ENCODE data around the gene GOT2.
A peak's percentile ranks its signal among the peaks of the same experiment; 100 is the strongest.
"Not testable (repeated sequence)": the region's sequence is repeated elsewhere in the genome, so short reads cannot be mapped to it uniquely, and the experiment has no call there.

Gene GOT2

DNA sequence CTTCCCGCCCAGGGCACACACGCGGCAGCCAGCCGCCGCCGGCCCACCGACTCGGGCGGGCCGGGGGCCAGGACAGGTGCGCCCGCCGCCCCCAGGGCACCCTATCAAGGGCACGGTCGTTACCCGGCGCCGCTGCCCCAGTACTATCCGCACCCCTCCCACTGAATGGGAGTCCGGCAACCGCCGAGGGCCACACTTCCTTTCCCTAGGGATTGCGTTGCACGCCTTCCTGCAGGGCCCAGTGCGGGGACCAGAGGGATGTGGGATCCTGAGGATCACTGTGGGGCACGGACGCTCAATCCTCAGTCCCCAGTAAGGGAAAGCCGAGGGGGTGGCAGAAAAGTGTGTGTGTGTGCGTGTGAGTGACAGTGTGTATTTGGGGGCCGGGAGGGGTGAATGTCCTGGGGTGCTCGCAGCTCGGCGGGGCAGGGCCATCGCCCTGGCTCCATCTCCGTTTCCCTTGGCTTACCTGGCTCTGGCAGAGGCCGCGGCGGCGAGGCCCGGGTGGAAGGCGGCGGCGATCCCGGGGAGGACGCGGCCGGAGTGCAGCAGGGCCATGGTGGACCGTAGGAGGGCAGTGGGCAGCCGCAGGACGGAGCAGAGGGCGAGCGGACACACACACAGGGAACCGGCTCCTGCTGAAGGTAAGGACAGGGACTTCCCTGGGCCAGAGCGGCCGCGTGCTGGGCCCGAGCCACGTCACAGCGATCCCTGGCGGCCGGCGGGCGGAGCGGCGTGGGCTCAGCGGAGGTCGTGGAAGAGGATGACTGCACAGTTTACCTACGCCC, at the start of gene GOT2:
TSS of gene GOT2 (minus strand) at position 646 of the 788 bp plus-strand sequence. CDS start at position 558, 88 bp downstream.
- H3K4me1 ChIP-seq (ENCODE audit: insufficient read depth, low read length): peaks cover 12% of the 10 kb centered on the region
- peaks cover 4% of the 10 kb centered on the region for H3K36me3 ChIP-seq (ENCODE audit: insufficient read depth, low read length)
- H3K9me3 ChIP-seq (ENCODE audit: low read length): no peaks in the 10 kb centered on the region
- H2AFZ ChIP-seq (ENCODE audit: low read depth, low read length): peak within 1 kb of the TSS; percentile 52
- H3K4me3 ChIP-seq (ENCODE audit: low read length): peak within 1 kb of the TSS; percentile 68
- H3K27me3 ChIP-seq (ENCODE audit: insufficient read depth, low read length): no peaks in the 10 kb centered on the region

DNA sequence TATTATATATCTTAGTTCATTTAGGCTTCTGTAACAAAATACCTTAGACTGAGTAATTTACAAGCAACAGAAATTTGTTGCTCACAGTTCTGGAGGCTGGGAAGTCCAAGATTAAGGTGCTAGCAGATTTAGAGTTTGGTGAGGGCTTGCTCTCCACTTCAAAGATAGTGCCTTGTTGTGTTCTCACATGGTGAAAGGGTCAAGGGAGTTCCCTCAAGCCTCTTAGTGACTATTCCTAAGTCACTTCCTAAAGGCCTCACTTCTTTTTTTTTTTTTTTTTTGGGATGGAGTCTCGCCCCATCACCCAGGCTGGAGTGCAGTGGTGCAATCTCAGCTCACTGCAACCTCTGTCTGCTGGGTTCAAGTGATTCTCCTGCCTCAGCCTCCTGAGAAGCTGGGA, 45.2 kb upstream of the GOT2 start:
- not testable (repeated sequence) for H2AFZ ChIP-seq (ENCODE audit: low read depth, low read length); H3K27me3 ChIP-seq (ENCODE audit: insufficient read depth, low read length); H3K4me3 ChIP-seq (ENCODE audit: low read length); H3K36me3 ChIP-seq (ENCODE audit: insufficient read depth, low read length); H3K9me3 ChIP-seq (ENCODE audit: low read length); H3K4me1 ChIP-seq (ENCODE audit: insufficient read depth, low read length)

DNA sequence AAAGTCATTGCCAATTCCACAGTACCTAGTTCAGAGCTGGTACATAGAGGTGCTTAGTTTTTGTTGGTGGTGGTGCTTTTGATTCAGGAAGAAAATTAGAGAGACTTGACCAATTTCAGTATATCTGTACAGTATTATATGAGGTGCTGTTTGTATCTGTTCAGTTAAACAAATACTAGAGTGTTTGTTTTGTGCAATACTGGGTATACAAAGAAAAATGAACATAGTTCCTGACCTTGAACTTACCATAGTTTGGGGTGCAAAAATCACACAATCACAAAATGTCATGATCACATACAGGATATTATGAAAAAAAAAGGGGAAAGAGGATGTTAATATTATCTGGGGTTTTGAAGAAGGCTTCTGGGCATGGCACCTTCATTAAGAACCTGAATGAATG, 39.8 kb upstream of the GOT2 start:
- no peak overlapping the region for H3K4me3 ChIP-seq (ENCODE audit: low read length)
- H3K36me3 ChIP-seq (ENCODE audit: insufficient read depth, low read length): no peaks in the 10 kb centered on the region
- H3K4me1 ChIP-seq (ENCODE audit: insufficient read depth, low read length): no peaks in the 10 kb centered on the region
- no peak overlapping the region for H2AFZ ChIP-seq (ENCODE audit: low read depth, low read length)
- H3K27me3 ChIP-seq (ENCODE audit: insufficient read depth, low read length): peaks cover 2% of the 10 kb centered on the region
- H3K9me3 ChIP-seq (ENCODE audit: low read length): no peaks in the 10 kb centered on the region

DNA sequence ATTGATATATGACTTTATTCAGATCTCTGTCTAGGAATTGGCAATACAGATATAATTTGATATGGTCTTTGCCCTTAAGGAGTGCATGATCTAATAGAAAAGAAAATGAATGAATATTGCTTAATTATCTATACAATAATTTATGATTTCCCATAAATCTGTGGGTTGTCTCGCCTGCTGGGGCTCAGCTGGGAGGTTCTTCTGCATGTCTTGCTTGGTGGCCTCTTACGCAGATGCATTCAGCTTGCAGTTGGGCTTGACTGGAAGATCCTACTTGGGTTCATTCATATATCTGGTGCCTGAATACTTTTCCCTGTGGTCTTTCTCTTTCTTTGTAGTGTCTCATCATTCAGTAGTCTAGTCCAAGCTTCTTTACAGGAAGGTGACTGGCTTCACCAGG, 34.0 kb upstream of the GOT2 start:
- Histone ChIP-seq H3K4me3 (ENCODE audit: low read length) (no peak overlapping the region), H3K9me3 (ENCODE audit: low read length) (no peaks in the 10 kb centered on the region), H2AFZ (ENCODE audit: low read depth, low read length) (no peak overlapping the region), H3K4me1 (ENCODE audit: insufficient read depth, low read length) (no peaks in the 10 kb centered on the region), H3K27me3 (ENCODE audit: insufficient read depth, low read length) (no peaks in the 10 kb centered on the region), H3K36me3 (ENCODE audit: insufficient read depth, low read length) (no peaks in the 10 kb centered on the region)

DNA sequence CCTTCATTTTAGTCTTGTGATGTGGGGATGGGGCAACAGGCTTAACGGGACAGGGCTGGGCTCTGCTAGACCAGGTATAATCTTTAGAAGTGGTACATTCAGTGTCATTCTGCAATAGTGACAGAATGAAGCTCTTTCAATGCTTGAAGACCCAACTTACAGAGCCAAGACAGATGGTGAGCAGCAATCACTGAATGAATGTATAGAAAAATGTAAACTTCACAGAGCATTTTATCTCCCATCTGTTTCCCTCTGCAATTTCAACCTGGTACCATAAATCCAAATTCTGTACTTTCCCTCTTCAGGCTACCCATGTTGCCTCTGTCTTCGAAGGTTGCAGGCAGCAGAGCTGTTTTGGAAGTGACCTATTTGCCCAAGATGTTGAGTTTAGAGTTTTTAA, 33.5 kb upstream of the GOT2 start:
- Histone ChIP-seq H3K9me3 (ENCODE audit: low read length) (no peaks in the 10 kb centered on the region), H2AFZ (ENCODE audit: low read depth, low read length) (no peak overlapping the region), H3K36me3 (ENCODE audit: insufficient read depth, low read length) (no peaks in the 10 kb centered on the region), H3K4me3 (ENCODE audit: low read length) (no peak overlapping the region), H3K4me1 (ENCODE audit: insufficient read depth, low read length) (no peaks in the 10 kb centered on the region), H3K27me3 (ENCODE audit: insufficient read depth, low read length) (no peaks in the 10 kb centered on the region)

DNA sequence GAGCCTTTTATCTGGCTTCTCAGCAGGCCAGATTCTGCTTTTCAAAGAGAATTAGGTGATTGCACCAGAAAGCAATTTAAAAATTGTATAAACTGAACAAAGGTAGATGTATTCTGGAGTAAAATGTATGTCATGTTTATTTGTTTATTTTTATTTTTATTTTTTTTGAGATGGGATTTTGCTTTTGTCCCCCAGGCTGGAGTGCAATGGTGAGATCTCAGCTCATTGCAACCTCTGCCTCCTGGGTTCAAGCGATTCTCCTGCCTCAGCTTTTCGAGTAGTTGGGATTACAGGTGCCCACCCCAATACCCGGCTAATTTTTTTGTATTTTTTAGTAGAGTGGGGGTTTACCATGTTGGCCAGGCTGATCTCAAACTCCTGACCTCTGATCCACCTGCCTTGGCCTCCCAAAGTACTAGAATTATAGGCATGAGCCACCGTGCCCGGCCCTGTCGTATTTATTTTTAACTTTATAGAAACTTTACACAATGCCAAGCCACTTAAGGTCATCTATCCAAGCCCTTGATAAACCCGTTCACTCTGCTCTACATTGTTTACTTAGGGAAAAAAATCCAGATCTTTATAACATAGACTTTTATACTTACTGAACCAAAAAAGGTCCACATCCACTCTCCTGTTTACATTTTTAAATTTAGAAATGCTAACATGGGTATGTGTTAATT, 22.7 kb upstream of the GOT2 start:
- H3K4me3 ChIP-seq (ENCODE audit: low read length): no peak overlapping the region

DNA sequence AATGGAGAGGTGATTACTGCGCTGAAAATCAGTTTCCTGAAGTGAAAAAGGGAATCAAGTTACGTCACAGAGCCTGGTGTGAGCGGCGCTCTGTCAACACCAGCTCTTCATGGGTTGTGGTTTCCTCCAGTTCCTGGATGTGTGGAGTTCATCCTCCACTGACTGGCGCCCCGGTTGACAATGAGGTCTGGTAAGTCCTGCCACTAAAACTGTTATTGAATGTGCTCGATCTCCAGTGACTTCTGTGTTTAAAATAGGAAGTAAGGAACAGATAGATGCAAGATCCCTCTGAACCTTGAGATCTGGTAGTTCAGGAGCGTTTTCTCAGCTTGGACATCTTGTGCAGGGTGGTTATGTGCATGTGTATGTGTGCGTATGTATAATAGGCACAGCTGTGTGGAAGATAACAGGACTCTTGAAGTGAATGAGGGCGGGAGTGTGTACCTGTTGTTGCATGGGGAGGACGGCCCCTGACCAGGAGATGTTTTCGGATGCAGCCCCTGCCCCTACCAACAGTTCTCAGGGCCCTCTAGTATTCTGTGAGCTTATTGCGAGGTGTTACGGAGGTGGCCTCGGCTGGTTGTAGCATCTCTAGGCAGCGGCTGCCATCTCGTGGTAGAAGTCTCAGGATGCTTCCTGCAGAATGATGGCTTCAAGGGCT, 22.0 kb upstream of the GOT2 start:
- Histone ChIP-seq H3K27me3 (ENCODE audit: insufficient read depth, low read length) (peaks cover 10% of the 10 kb centered on the region), H3K4me1 (ENCODE audit: insufficient read depth, low read length) (no peaks in the 10 kb centered on the region), H3K36me3 (ENCODE audit: insufficient read depth, low read length) (no peaks in the 10 kb centered on the region), H3K9me3 (ENCODE audit: low read length) (no peaks in the 10 kb centered on the region), H2AFZ (ENCODE audit: low read depth, low read length) (no peak overlapping the region), H3K4me3 (ENCODE audit: low read length) (no peak overlapping the region)

More for the DNA sequence above, 22.7 kb upstream of the GOT2 start:
- Histone ChIP-seq H3K27me3 (ENCODE audit: insufficient read depth, low read length) (peaks cover 10% of the 10 kb centered on the region), H2AFZ (ENCODE audit: low read depth, low read length) (no peak overlapping the region), H3K36me3 (ENCODE audit: insufficient read depth, low read length) (no peaks in the 10 kb centered on the region), H3K4me1 (ENCODE audit: insufficient read depth, low read length) (no peaks in the 10 kb centered on the region), H3K9me3 (ENCODE audit: low read length) (no peaks in the 10 kb centered on the region)

DNA sequence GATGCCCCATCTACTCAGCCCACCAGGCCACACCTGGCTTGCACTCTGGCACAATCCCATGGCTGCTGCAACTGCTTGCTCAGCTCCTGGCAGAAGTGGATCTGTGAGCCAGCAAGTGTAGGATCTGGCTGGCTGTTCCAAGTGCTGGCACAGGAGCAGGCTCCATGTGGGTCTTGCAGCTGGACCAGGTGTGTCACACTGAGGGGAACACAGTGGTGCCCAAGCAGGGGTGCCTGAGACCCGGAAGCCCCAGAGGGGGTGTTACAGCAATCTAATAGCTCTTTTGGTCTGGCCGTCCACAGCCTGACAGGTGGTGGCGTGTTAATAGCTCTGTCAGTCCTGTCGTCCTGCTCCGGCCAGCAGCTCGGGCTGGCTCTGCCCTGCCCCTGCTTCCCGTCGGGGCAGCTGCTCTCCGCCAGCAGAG, 19.6 kb upstream of the GOT2 start:
- Histone ChIP-seq H3K4me1 (ENCODE audit: insufficient read depth, low read length) (no peaks in the 10 kb centered on the region), H3K9me3 (ENCODE audit: low read length) (no peaks in the 10 kb centered on the region), H3K36me3 (ENCODE audit: insufficient read depth, low read length) (no peaks in the 10 kb centered on the region), H2AFZ (ENCODE audit: low read depth, low read length) (no peak overlapping the region), H3K4me3 (ENCODE audit: low read length) (no peak overlapping the region), H3K27me3 (ENCODE audit: insufficient read depth, low read length) (peaks cover 10% of the 10 kb centered on the region)

DNA sequence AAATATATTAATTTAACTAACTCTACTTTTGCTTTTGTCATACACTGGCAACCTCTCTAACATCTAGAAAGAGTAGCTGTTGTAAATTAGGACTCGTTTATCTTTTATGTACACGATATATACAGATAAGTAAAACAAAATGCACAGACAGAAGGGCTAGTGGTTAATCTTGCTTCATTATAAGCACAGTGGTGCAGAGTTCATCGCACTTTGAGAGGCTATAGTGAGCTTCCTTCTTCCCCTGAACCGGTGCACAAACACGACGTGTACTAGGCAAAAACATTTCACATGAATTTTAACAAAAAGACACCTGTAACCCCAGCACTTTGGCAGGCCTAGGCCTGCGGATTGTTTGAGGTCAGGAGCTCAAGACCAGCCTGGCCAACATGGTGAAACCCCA, 10.4 kb upstream of the GOT2 start:
- Histone ChIP-seq H3K9me3 (ENCODE audit: low read length) (no peaks in the 10 kb centered on the region), H2AFZ (ENCODE audit: low read depth, low read length) (no peak overlapping the region), H3K36me3 (ENCODE audit: insufficient read depth, low read length) (no peaks in the 10 kb centered on the region), H3K27me3 (ENCODE audit: insufficient read depth, low read length) (peaks cover 2% of the 10 kb centered on the region), H3K4me3 (ENCODE audit: low read length) (no peak overlapping the region), H3K4me1 (ENCODE audit: insufficient read depth, low read length) (no peaks in the 10 kb centered on the region)

DNA sequence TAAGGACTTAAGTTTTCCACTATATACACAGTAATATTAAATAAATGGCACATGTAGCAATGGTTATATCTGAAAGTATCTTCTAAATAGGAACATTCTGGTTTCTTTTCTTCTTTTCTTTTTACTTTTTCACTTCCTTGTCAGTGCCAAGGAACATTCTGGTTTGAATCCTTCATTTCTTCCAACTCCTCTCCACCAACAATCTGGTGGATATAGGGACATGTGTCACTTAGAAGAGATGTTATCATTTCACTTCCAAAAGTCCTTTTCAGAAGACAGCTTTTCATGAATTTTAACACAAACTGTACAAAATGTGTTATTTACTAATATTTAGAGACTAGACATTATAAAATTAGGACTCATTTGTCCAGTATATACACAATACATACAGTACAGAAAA, 7.9 kb upstream of the GOT2 start:
- Histone ChIP-seq H3K4me3 (ENCODE audit: low read length) (no peak overlapping the region), H3K27me3 (ENCODE audit: insufficient read depth, low read length) (peaks cover 2% of the 10 kb centered on the region), H3K4me1 (ENCODE audit: insufficient read depth, low read length) (no peaks in the 10 kb centered on the region), H3K9me3 (ENCODE audit: low read length) (no peaks in the 10 kb centered on the region), H2AFZ (ENCODE audit: low read depth, low read length) (no peak overlapping the region), H3K36me3 (ENCODE audit: insufficient read depth, low read length) (no peaks in the 10 kb centered on the region)

DNA sequence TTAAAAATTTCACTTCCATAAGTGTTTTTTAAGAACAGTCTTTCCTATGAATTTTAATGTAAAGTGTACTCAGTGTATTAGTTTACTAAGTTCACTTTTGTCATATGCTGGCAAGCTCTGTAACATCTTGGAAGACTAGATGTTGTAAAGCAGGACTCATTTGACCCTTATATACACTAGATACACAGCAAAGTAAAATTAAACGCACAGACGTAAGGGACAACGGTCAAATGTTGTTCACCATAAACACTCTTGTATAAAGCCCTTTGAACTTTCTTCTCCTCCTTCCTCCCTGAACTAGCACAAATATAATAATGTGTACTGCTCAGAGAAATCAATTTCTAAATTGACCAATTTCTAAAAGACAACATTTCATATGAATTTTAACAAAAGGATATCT, 7.0 kb upstream of the GOT2 start:
- no peak overlapping the region for H3K4me3 ChIP-seq (ENCODE audit: low read length)
- H2AFZ ChIP-seq (ENCODE audit: low read depth, low read length): no peak overlapping the region

DNA sequence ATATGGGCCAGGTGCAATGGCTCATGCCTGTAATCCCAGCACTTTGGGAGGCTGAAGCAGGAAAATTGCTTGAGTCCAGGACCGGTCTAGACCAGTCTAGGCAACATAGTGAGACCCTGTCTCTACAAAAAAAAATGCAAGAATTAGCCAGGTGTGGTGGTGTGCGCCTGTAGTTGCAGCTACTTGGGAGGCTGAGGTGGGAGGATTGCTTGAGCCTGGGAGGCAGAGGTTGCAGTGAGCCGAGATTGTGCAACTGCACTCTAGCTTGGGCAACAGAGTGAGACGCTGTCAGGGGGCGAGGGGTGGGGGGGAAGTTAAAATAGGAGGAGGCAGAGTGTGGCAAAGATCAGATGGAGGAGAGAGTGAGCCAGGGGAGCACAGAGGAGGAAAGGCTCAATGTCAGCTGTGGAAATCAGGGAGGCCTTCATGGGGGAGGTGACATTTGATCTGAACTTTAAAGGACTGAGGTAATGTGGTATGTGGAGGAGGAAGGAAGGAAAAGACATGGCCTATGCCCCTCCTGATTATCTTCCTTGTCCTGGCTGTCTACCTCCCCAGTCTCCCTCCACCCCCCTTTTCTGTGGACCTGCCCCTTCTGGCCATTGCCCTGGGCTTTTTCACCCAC, 4.7 kb upstream of the GOT2 start:
- no peaks in the 10 kb centered on the region for H3K27me3 ChIP-seq (ENCODE audit: insufficient read depth, low read length)
- H3K4me3 ChIP-seq (ENCODE audit: low read length): no peak overlapping the region
- no peaks in the 10 kb centered on the region for H3K9me3 ChIP-seq (ENCODE audit: low read length)
- H3K4me1 ChIP-seq (ENCODE audit: insufficient read depth, low read length): peaks cover 2% of the 10 kb centered on the region
- H3K36me3 ChIP-seq (ENCODE audit: insufficient read depth, low read length): no peaks in the 10 kb centered on the region
- H2AFZ ChIP-seq (ENCODE audit: low read depth, low read length): no peak overlapping the region

More for the DNA sequence above, 7.0 kb upstream of the GOT2 start:
- no peaks in the 10 kb centered on the region for H3K9me3 ChIP-seq (ENCODE audit: low read length)
- H3K36me3 ChIP-seq (ENCODE audit: insufficient read depth, low read length): no peaks in the 10 kb centered on the region
- no peaks in the 10 kb centered on the region for H3K4me1 ChIP-seq (ENCODE audit: insufficient read depth, low read length)
- H3K27me3 ChIP-seq (ENCODE audit: insufficient read depth, low read length): no peaks in the 10 kb centered on the region

DNA sequence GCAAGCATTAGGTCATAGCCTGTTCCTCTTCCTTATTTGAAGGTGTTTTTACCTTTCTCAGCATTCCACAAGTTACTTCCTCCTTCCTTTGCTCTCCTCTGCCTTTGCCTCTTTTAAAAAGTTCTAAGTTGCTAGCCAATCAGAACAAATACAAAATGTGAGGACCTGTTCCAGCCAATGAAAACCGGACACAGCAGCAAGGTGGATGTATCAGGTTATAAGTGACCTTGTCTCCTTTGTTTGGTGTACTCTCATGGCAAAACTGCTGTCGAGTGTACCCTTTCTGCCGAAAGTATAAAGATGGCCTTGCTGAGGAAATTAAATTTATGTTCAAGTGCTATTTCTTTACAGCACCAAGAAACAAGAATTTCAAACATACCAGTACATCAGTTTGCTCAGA, 2.2 kb upstream of the GOT2 start:
- peaks cover 12% of the 10 kb centered on the region for H3K4me1 ChIP-seq (ENCODE audit: insufficient read depth, low read length)
- not testable (repeated sequence) for H3K36me3 ChIP-seq (ENCODE audit: insufficient read depth, low read length); H3K9me3 ChIP-seq (ENCODE audit: low read length); H3K27me3 ChIP-seq (ENCODE audit: insufficient read depth, low read length); H2AFZ ChIP-seq (ENCODE audit: low read depth, low read length); H3K4me3 ChIP-seq (ENCODE audit: low read length)

Measured in neuron (in vitro differentiated cells).